Measurements from ENCODE around the gene TNS1.
"Not testable (repeated sequence)": the region's sequence is repeated elsewhere in the genome, so short reads cannot be mapped to it uniquely, and the experiment has no call there.

The TNS1 gene

DNA sequence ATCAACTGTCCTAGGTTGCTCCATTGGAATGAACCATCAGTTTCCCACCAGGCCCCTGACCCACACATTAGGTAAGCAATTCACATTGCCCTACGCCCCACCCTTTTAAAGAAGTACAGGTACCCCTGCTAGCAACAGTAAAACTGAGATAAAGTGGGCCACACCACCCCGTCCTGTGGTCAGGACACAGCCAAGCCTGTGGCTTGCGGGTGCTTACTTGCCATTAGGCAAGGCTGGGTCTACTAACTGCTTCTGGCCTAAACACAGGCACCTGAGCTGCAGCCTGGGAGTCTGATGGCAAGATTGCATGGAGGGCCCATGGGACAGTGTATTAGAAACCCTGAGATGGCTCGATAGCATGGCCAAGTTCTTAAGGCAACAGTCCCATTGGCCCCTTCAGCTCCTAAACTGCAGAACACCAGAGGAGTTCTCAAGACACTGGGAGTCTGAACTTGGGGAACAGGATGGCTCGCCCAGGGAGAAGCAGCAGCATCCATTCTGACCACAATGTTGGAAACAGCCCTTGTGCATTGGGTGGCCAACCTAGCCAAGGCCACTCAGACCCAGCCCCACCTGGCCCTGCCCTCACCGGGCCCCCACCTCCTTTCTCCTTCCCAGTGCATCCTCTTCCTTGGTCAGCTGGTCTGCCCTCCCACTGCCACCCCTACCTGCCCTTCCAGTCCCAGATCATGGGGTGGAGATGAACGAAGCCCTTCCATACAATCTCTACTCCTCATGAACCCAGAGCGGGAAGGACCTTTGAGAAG lies 177.1 kb downstream of the TNS1 start:
- DNase-seq = no peak

DNA sequence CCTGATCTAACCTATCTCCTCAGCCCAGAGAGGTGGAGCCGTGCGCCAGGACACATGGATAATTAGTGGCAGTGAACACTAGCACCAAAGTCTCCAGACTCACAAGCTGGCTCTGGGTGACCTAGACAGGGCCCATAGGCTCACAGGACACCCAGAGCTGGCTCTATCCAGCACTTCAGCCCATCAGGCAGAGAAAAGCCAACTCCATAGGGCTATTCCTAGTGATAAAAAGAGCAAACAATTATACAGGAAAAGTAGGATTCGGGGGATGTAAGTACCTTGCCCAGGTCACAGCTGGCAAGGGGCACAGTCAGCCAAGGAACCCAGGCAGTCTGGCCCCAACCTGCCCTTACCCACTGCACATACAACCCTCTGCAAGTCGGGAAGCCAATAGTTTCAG lies 178.6 kb downstream of the TNS1 start:
- DNase-seq = no peak

DNA sequence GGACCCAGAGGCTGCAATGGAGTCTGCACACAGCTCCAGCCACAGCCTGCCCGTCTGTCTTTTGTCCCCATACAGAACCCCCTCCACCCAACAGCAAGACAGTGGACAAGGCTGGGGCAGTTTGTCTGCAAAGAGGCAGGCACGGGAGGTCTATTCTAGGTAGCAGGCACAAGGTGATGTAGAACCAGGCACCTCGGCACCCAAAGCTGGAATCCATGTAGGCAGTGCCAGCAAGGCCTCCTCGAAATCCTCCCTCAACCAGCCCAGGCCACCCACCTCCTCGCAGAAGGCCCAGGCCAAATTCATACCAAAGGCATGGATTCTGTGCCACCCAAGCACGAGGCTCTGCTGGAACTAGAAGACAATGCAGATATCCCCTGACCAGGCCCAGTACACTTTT lies 179.2 kb downstream of the TNS1 start:
- no peak for DNase-seq

DNA sequence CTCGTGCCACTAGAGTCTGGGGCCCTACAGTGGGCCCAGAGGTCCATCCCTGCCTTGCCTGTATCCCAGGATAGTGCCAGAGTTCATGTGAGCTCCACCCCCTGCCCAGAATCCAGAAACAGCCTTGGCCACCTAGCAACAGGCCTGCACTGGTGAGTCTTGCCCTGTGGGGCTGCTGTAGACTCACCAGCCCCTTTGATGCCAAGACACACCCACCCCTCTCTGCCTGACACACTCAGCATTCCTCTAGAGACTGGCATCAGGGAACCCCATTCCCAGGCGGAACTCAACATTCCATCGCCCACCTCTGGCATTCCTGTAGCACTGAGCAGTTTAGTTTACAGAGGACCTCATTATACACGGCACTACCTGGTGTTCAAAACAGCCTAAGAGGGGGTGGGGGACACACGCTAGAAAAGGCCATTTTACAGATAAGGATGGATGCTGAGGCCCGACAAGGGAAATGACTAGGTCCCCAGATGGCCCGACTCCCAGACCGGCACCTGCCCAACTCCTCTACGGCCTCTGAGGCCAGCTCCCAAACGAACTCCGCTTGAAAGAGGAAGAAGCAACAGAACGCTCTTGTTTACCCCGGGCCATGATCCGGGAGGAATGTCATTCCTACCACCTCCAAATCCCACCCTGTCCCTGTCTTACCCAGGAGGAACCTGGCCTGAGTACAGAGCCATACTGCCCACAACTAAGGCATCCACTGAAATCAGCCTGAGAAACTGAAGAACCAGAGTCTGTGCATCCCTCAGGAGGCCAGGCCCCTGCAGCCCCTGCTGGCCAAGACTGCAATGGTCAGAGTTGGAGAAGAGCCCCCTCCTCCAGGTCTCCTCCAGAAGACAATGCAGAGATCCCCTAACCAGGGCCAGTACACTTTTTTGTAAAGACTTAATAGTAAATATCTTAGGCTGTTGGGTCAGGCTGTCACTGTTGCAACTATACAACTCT lies 180.2 kb downstream of the TNS1 start:
- no peak for DNase-seq

DNA sequence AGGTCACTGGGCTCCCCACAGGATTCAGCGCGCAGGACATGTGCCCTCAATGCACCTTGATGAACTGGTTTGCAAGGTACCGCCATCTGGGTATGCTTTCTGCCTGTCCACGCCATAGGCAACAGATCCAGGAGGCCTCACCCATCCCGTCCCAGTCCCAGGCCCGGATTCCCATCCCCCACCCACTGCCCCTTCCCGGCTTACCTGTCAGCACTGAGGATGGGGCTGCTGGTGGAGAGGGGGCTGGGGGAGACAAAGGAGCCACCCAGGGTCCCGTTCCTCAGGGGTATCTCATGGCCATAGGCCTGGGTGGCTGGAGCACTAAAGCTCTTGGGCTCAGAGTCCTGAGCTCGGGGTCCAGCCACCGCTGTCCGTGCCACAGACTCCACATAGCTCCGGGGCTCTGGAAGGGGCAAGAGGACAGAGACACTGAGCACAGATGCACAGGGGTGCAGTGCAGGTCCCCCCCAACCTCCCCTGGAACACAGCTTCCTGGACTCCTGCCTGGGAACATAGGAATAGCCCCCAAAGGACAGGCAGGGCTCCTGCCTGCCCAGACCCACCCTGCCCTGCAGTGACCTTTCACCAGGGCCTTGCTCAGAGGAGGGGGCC lies 181.2 kb downstream of the TNS1 start:
- no peak for DNase-seq

DNA sequence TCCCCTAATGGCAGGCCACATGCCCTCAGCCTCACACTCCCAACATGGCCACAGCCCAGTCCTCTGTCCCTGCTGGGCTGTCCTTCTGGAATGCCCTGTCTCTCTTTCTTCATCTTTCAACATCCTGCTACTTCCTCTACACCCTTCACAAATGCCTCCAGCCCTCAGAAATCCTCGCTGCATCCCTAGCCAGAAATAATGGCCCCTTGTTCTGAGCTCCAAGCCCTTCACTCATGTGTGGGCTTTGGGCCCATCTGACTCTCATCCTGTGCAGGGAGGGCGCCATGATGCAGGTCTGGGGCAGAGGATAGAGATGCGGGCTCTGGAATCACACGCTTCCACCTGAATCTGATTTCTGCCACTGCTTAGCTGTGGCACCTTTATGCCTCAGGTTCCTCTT lies 181.9 kb downstream of the TNS1 start:
- DNase-seq = no peak

DNA sequence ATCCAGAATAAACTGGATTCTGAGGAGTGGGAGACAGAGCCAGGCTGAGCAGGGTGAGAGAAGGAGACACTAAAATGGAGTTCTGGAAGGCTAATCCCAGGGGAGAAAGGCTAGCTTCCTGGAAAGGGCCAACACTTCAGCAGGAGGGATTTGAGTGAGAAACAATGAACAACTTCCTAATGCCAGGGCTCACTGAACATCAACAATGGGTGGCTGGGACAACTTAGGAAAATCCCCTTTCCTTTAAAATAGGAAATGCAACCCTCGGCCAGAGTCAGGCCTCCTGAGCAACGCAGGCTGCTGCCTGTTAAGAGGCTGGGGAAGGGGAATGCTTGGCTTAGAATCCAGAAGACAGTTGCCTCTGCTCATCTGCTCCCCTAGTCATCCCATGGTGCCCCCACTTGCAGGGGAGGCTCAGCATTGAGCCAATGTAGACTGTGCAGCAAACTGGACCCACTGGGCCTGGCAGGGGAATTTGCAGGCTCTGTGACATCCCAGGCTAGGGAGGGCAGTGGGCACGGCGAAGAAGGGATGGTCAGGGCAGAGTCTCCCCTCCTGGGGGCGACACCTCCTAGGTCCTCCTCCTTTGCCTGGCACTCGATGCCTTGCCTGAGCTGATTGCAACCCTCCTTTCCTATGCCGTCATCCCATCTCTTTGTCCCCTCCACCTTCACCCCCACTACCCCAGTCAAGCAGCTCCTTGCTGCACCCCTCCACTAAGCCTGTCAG lies 182.5 kb downstream of the TNS1 start:
- DNase-seq = no peak

DNA sequence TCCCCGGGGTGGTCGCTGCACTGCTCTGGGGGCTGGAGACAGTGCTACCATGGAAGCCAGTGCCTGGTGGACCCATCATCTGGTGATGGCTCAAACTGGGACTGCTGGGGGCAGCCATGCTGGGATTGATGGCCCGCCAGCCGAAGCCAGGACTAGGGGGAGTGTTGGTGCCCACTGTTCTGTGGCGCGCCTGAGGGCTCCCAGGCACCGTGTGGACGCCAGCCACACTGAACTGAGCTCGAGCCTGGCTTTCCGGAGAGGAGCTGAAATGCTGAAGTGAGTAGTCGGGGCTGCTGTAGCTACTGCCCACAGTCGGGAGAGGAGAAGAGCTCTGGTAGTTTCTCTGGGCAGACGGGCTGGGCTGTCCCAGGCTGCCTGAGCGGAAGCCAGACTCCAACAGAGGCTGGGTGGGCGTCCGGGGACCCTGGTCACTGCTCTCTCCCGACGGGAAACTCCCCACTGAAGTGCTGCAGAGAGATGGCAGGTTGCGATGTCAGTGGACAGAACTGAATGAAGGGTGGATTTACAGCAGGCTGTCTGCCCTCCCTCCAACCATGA lies 184.4 kb downstream of the TNS1 start:
- DNase-seq = no peak

DNA sequence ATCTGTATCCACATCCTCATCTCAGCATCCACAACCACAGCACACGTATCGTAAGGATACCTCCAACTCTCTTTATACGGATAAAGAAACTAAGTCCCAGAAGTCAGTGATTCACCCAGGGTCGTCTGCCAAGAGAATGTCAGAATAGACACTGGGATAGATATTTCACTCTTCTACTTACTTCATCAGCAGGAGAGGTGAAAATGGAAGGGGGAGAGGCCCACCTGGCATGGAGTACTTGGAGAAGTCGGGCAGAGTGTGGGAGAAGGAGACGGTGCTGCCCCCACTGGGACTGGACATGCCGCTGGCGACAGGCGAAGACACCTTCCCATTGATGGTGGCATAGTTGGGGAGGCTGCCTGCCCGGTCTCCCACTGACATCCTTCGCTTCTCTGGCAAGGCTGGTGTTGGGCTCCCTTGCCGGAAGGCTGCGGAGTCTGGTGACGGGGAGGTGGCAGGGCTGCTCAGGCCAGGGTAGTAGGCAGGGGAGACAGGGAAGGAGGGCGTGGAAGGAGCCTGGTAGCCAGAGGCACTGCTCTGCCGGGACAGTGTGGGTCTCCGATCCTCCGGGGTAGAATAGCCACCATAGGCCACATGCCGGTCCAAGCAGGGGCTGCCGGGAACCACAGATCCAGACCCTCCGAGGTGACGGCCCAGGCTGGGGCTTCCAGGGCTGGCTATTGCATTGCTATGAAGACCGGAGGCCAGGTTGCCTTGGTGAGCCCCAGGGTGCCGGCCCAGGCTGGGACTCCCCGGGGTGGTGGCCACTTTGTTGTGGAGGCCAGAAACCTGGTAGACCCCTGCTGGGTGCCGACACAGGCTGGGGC lies 185.1 kb downstream of the TNS1 start:
- no peak for DNase-seq

DNA sequence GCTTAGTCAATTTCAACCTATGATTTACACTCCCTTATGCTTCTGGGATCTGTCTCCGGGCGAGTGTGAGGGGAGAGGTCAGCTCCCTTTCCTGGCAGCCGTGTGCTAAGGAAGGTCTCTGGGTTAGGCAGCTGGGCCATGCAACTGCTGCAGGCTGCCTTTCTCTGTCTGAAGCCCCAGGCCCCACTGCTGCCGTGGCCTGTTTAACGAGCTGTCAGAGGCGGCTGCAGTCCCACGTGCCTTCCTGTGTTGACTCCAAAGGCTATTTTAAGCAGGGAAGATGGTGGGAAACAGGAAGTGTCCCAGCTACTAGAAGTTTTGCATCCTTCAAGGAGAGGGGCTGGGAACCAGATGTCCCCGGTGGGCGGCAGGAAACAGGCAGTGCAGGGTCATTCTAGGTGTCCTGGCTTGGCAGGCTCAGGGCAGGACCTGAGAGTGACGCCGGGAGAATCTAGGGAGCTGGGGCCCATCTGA lies 186.4 kb downstream of the TNS1 start:
- DNase-seq = no peak

DNA sequence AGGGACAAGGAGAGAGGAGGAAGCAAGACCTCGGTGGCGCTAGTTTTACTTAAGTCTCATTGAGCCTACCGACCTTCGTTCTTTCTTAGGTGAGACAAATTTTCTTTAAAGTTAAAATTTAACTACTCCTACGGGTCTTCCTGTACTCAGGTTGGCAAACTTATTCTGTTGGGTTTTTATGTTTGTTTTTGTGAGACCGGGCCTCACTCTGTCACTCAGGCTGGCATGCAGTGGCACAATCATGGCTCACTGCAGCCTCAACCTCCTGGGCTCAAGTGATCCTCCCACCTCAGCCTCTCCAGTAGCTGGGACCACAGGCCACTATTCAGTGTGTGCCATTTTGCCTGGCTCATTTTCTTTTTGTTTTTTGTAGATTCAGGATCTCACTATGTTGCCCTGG lies 189.0 kb downstream of the TNS1 start:
- no peak for DNase-seq

DNA sequence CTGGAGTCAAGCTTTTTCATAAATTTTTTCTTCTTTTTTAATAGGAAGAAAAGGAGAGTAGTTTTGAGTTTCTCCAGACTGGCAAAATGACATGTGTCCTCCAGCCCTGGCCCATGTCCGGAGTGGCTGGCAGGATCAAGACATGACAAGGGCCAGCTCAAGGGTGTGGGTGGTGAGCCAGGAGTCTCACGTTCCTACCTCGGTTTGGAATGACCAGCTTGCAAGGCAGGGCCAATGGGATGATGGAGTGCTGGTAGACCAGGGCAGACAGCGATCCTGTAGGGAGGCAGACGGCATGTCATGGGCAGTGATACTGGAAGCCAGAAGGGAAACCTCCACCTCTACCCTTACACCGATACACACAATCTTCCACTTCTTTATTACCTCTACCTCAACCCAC lies 190.6 kb downstream of the TNS1 start:
- no peak for DNase-seq

DNA sequence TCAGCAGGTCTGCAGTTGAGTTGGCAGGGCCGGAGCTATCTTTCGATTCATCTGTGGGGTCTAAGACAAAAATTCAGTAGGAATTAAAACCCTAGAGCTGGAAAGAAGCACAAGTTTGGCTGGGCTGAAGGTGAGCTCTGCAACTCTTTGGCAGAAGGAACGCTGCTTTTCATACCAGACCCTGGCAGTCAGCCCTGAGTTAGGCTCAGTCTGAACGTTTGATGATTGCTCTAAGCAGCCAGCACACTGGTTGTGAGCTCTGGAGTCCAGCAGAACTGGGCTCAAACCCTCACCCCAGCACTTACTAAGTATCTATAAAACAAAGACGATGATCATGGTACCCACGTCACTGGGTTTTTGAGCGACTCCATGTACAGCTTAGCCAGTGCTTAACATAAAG lies 192.5 kb downstream of the TNS1 start:
- no peak for DNase-seq

DNA sequence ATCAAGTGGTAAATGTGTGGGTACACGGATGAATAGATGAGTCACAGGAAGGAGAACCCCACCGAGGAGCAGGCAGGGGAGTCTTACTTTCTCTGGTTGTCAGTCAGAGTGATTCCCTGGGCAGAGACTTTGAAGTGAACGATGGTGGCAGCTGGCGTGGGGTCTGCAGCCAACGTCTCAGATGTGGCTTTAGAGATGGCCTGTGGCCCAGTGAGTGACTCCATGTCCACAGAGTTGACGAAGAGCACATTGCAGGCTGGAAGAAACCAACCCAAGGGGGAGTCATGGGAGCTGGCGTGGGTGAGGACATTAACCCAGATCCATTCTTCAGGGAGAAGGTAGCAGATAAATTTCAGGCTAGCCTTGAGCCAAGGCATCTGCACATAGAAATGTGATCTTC lies 193.1 kb downstream of the TNS1 start:
- no peak for DNase-seq

DNA sequence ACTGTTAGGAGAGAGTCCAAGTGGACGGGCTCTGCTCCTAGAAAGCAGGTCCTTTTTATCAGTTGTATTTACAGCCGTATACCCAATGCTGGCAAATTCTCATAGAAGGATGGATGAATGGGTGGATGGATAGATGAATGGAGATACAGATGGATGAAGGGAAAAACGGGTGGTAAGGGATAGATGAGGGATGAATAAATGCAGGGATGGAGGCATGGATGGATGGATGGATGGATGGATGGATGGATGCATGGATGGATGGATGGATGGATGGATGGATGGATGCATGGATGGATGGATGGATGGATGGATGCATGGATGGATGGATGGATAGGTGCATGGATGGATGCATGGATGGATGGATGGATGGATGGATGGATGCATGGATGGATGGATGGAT lies 193.8 kb downstream of the TNS1 start:
- not testable (repeated sequence) for DNase-seq

DNA sequence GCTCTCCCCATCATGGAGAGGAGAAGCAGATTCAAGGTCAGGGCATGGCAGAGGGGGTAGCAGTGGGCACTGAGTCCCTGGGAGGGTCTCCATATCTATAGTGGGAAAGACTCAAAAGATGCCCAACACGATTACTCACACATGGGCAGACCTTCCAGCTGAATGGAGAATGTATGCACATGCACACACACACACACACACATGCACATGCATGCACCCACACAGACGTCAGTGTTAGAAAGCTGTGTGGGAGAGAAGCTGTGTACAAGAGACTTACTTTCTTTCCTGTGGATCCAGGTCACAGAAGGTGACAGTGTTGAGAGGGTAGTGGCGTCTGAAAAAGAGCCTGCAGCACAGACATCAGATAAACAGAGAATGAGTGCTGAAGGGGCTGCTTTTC lies 194.5 kb downstream of the TNS1 start:
- DNase-seq = no peak

DNA sequence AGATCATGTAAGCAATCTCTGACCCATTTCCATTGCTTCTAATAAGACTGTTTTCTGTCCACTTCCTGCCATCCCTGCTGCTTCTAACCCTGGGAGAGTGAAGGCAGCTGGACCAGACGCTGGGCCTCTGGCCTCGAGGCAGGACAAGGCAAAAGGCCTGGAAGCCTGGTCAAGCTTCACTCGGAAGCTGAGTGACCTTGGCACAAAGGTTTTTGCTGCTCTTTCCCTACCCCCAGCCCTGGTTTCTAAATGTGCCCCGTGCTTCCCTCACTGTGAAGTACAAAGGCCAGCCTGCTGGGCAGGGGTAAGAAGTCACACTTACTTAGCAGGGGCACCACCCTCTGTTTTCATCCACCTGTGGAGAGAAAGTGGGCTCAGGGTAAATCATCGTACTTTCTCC lies 195.0 kb downstream of the TNS1 start:
- no peak for DNase-seq

DNA sequence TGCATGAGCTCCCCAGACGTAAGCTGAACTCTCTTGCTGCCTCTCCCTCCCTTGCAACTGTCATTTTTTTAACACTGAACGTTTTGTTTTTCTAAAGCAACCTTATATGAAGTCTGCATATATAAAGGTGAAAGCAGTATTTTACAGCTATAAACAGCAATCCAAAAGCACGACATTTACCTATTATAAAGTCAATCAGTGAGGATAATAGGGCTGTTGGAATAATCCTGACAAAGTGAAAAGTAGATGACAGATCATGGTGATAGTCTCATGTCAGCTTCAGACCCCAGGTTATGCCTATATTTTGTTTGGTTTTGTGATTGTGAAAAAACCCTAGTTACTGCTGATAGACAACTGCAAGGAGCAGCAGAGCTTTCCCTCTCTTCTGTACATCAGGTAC lies 195.8 kb downstream of the TNS1 start:
- DNase-seq = no peak

DNA sequence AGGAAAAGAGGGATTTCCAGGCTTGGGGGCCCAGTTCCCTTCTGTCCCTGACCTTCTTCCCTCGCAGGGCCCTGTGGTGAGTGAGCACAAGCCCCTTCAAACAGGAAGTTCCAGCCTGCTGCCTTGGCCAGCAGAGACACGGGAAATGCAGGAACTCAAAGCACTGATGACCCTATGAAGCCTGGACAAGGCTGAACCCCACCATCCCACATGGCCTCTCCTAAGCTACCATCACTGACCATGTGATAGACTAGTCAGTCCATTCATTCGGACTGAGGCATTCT lies 196.4 kb downstream of the TNS1 start:
- no peak for DNase-seq

DNA sequence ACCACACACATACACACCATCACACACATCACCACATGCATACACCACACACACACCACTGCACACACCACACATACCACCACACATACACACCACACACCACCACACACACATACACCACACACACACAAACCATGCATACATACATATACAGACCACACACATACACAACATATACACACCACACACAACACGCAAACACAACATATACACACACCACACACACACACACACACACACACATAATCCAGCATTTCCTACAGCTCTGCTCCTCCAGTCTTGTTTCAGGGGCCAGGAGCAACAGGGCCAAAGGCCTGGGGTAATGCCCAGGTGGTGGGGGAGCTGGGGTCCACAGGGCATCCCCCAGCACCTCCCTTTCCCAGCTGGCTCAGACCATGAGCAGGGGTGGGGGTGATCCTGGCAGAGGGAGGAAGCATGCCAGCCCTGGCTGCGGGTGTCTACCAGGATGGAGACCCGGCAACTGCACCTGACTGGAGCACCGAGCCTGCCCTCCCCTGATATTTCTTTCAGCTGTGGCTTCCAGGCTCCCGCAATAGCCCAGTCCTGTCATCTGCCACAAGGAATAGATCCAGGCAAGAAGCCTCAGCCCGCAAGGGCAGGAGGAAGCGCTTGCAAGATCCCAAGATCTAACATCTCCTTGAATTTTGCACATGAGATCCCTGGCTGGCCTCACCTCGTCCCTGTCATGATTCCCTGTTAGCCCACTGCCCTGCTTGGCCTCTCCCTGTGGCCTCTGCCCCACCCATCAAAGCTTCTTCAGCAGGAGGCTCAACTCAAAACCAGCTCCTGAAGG lies 196.9 kb downstream of the TNS1 start:
- no peak for DNase-seq
